Stimulated activated CD4-positive, alpha-beta T cell treated with anti-CD3 and anti-CD28 coated beads, Interleukin-1b, Interleukin-23, amount 100 ng/mL, for 24 hours (primary cell): ENCODE measurements around the gene LDB1.

ENCODE experiments used
- DNase-seq, 4 experiments: peaks; one replicate each; pipeline ENCODE4 v3.0.0-alpha.2; 2020; ENCODE audit warnings: low read depth in 4 of 4, low spot score in 1 of 4

The LDB1 gene

DNA sequence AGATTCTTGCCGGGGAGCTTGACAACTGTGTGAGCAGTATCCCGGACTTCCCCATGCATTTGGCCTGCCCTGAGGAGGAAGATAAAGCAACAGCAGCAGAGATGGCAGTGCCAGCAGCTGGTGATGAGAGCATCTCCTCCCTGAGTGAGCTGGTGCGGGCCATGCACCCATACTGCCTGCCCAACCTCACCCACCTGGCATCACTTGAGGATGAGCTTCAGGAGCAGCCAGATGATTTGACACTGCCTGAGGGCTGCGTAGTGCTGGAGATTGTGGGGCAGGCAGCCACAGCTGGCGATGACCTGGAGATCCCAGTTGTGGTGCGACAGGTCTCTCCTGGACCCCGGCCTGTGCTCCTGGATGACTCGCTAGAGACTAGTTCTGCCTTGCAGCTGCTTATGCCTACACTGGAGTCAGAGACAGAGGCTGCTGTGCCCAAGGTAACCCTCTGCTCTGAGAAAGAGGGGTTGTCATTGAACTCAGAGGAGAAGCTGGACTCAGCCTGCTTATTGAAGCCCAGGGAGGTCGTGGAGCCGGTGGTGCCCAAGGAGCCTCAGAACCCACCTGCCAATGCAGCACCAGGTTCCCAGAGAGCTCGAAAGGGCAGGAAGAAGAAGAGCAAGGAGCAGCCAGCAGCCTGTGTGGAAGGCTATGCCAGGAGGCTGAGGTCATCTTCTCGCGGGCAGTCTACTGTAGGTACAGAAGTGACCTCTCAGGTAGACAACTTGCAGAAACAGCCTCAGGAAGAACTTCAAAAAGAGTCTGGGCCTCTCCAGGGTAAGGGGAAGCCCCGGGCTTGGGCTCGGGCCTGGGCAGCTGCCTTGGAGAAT, 19.3 kb upstream of the LDB1 start:
- DNase-seq = no peak

DNA sequence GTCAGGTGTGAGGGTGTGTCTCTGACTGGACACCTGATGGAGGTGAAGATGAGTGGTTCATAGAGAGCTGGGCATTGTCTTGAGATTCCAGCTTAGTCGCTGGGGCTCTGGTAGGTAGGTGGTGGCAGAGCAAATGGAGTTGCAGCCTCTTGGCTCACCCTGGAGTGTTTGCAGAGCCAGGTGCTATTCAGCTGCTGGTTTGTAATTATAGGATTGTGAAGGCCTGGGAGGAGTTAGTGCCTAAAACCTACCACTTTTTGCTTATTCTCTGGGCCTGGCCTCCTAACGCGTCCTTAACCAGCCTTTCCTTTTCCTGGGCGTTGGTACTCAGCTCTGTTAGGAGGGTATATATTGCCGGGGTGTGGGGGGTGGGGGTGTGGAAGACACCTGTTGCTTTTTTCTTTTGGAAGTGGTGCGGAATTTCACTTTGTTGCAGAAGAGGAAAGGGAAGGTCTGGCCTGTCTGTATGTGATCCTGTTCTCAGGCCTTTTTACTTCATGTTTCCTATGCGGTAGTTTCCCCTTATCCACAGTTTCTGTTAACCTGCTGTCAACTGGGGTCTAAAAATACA, 15.9 kb upstream of the LDB1 start:
- no peak for DNase-seq

DNA sequence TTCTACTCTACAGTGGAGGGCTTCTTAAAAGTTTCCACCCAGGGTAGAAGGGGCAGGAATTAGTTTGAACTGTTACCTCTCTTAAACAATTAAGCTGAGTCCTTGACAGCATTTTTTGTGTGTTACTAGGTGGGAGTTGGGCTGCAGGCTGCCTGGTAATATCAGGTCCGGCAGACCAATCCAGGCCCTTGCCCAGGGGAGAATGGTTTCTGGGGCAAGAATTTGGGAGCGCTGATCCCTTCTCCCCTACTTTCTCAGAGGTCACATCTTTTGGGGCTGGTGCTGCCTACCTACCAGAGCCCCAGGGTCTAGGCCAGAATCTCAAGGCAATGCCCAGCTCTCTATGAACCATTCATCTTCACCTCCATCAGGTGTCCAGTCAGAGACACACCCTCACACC, 14.2 kb upstream of the LDB1 start:
- DNase-seq = no peak

DNA sequence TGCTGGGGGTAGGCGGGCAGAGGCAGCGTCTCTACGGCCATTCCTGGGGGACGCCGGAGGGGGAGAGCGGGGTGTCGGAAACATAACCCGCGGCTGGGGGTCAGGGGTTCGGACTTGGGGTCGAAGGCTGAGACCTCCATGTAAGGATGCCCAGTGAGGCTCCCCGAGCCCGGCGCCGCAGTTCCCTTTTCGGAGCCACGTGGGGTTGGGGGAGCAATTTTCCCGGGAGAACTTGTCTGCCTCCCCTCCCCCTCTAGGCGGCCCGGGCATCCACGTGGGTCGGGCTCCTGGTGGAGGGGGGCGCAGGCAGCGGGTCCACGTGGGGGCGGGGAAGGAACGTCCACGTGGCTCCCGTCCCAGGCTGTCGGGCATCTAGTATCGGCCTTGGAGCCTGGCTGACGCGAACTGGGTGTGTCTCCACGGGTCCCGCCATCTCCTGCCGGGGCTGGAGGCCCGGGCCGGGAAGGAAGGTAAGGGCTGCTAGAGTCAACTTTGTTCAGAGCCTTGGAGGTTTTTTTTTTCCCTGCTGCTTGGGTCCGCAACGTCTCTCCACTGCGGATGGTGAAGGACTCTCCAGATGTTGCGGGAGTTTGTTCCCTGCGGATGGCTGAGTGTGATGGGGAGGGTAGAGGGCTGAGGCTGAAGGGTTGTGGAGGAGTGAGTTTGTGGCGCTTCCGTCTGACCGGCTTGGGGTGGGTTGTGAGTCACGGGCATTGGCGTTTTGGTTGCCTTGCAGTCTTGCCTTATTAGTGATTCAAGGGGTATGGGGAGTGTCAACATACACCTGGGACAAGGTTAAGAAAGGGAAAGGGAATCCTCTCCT, 13.4 kb upstream of the LDB1 start:
- DNase-seq = peak in 3 of 4 experiments; percentile 59 to 70 (median 62)

DNA sequence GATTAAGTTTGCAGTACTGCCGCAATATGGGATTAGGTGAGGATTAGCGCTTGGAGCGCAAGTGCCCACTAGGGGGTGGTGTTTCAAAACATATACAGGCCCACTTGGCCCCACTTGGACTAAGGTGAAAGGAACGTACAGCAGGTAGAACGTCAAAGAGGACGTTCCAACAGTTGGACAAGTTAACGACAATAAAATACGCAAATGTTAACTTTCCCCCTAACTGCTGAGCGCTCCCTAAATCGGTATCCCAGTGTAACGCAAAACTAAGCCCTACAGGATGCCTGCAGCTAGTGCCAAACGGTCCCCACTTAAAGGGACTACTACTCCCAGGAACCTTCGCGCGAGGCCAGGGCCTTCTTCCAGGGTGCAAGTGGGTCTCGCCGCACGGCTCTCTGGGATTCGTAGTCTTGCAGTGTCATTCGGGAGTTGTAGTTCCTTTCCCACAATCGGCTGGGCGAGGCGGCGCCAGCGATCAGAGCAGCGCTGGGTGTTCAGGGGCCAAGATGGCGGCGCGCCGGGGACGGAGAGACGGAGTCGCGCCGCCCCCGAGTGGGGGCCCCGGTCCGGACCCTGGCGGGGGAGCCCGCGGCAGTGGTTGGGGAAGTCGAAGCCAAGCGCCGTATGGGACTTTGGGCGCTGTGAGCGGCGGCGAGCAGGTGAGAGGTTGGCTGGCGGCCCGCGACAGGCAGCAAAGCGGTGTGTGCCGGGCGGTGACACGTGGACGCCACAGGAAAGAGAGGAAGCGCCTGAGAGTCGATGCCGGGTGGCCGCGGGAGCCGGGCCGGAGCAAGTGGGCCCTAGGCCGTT, 12.6 kb upstream of the LDB1 start, which contains the start of gene PPRC1:
PPRC1 (plus strand) TSS at position 478 of the 810 bp plus-strand sequence; CDS start at position 507, 29 bp downstream.
- DNase-seq = peak; percentile 87 to 95 (median 94)

DNA sequence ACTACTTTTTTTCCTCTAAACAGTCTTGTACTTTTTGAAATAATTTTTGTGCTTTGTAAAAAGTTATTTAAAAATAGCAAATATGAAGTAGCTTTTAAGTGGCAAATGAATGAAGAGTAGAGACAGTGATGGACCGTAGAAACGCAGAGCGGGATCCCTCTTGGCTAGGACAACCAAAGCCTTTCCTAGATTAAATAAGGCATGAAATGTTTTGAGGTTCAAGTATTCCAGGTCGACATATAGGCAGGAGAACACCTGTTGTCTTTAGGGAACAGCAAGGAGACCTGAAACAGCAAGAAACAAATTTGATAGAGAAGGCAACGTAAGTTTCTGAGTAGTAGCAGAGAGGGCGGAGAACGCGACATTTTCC, 12.0 kb upstream of the LDB1 start:
- DNase-seq = no peak

DNA sequence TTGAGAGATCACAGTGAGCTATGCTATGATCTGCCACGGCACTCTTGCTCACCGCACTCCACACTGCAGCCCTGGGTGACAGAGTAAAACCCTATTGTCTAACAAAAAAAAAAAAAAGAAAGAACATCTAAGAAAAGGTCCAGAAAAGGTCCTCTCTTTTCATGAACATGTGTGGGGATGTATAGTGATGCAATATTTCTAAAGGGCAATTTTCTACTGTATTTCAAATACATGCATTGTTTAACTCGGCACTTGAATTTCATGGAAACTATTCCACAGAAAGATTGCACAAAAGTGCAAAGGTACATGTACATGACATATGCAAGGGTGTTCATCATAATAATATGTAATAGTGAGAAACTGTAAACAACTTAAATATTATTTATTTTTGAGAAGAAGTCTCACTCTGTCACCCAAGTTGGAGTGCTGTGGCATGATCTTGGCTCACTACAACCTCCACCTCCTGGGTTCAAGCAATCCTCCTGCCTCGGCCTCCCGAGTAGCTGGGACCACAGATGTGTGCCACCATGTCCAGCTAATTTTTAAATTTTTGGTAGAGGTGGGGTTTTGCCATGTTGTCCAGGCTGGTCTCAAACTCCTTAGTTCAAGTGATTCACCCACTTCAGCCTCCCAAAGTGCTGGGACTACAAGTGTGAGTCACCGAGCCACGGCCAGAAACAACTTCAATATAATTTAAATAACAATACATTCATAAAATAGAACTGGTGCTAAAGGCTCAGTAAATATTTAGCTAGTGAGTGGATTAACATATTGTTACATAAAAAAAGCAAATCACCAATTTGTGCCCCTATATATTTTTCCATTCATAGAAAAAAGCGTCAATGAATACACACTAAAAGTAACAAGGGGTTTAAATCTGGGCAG, 11.4 kb upstream of the LDB1 start:
- DNase-seq = no peak

DNA sequence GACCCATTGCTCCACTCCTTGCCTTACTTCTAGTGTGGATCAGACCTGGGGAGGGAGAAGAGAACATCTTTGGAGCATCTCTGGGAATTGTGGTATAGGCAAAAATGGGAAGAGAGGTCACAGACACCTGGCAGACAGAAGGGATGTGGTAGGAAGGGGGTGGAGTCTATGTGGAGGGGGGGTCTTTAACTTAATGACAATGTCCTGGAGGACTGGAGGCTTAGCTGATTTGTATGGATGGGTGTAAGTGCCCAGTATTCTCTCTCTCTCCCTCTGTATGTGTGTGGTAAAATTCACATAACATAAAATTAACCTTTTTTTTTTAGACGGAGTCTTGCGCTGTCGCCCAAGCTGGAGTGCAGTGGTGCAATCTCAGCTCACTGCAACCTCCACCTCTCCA, 3.1 kb upstream of the LDB1 start:
- DNase-seq = no peak

DNA sequence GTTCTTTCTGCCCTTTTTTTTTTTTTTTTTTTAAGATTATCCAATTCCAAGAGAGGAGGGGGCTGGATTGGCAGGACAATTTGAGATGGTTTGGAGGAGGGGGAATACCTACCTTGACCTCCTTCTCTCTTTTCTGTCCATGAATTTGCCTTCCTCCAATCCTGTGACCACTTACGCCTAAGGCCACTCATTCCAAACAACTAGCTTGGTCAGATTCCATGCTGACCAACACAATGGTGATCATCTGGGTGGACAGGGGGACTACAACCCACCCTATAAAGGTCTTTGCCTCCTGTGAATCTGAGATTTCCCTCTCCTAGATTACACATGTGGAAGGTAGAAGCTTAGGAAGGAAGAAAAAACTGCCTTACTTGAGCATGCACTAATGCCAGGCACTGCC, 2.3 kb upstream of the LDB1 start:
- DNase-seq = no peak

DNA sequence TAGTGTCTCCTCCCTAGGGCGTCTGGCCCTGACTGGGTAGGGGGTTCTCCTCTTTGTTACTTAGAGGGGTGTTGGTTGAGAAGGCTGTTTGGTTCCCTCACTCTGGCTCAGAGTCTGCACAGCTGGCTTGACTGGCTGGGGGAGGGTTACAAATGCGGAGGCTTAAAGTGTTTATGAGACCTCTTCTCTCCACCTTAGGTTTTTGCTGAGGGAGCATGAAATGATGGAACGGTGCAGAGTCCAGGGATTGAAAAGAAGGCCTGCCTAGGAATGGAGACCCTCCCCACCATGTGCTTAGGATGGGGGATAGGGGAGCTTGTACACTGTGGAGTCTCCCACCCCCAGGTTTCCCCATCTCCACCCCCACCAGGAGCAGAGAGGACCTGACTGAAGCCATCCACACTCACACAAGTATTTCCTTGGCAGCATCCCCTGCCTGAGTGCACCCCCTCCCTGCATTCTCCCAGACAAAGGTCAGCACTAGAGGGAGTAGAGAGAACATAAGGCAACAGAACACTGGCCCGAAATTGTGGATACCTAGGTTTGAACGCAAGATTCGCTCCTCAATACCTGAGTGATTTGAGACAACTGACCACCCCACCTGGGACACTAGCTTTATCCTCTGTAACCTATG, 1.7 kb upstream of the LDB1 start:
- DNase-seq = no peak

DNA sequence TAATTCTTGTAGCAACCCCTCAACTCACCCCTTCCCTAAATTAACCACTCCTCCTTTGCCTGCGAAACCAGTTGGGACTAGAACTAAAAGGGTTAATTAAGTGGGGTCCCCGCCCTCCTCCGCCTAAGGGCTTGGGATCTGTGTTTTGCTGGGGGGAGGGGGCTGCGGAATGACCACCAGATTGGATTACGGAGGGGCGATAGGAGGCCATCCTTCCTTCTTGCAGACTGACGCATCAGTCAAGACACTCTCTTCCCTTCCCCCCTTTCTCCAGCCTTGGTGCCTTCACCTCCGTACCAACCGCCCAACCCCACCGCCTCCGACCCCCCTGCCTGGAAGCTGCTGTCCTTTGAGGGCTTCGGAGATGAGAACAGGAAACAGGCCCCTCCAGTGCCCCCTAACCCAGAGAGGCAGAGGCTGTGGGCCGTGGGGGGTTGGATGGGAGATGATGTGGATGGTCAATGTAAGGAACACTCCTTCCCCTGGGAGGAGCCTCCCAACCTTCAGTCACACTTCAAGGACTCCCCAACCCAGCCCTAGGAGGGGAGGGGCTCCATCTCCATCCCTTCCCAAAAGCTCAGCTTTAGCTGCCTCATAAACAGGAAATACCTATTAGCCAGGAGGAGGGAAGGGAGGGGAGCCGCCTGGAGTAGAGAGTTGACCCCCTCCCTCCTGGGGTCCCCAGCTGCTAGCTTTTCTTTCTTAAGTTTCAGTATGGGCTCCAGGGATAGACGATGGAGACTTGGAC, 997 bp upstream of the LDB1 start:
- DNase-seq = no peak

DNA sequence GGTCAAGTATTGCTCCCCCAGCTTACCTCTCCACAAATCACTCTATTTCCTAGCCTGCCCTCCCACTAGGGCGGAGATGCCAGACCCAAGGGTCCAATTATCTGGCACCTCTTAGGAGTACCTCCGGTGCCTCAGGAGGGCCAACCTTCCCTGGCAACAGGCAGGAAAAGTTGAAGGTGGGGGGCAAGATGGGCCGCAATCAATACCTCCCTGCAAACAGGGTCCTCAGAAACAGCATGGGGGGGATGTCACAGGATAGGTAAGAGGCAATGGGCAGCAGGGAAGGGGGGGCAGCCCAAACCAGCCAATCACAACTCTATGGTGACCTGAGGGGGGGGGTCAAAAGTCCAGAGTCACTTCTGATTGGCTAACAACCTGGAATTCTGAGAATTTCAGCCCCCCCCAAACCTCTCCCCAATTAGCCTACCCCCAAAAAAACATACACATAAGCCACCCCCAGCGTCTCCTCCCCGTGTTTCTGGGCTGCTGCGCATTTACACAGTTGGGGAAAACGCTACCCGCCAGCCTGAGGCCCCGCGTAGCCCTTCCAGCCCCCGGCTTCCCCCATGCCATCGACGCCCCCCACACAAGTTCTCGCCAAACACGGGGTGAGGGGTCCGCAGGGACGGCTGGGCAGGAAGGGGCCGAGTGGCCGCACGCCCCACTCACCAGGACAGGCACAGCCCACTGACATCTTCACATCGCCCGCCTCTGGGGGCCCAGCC, 589 bp downstream of the LDB1 start:
- peak in 1 of 4 experiments; percentile 49 for DNase-seq

DNA sequence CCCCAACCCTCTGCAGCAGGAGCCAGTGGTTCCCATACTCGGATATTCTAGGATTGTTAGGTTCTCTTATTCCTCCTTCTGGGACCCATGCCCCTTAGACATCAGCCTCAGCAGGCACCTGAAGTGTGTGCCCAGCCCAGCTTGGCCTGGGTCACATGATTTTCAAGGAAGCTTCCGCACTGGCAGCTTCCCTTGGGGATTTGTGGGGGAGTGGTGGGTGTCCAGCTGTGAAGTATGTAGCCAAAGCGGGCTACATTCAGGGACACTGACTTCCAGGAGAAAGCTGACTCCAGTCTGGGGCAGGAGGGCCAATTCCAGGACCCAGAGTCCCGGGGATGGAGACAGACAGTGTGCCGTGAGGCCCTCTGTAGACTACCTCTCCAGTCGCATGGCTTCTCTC, 1.3 kb downstream of the LDB1 start:
- DNase-seq = no peak

DNA sequence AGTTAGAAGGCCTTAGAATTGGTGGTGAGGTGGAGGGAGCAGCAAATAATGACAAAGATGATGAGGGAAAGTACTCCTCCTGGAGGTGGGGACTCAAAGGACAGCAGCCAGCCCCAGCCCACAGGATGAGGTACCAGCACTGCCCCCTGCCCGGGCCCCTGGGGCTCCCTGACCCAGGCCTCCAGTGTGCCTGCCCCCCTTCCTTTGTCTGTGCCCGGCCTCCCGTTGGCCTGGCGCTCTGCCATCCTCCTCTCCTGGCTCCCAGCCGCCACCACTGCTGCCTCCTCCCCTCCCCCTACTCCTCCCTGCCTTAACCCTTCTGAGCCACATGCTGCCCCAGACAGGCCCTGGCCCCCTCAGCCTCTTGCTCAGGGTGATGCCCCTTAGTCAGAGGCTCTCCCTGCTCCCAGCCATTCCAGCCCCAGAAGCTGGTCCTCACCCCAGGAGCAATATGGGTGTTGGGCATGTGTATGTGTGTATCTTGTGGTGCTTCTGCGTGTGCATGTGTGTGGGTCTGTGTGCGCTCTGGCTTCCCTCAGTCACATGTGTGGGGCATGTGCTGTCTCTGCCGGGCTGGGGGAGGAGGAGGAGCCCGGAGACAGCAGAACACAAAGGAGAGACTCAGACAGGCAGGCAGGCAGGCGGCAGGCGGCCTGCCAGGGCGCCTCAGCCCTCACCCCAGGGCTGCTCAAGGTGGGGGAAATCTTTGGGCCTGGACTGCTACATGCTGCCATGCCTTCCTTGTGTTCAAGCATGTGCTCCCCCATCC, 2.6 kb downstream of the LDB1 start:
- DNase-seq = peak in 2 of 4 experiments; percentile 47 to 51

DNA sequence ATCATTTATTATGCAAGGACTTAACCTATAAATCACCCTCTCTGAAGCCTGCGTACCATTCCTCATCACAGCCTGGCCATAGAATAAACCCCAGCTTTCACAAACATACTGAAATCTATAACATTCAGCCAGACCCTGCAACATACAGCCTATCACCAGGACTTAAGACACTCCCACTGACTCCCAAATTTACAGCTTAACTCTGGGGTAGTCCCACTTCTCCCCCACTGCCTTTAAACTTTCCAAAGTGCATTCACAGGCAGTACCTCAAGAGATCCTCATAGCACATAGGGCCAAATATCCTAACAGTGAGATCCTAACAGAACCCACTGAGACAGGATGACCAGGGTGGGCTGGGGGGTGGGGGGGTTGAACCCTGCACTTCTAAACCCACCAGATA, 3.5 kb downstream of the LDB1 start:
- DNase-seq = no peak

DNA sequence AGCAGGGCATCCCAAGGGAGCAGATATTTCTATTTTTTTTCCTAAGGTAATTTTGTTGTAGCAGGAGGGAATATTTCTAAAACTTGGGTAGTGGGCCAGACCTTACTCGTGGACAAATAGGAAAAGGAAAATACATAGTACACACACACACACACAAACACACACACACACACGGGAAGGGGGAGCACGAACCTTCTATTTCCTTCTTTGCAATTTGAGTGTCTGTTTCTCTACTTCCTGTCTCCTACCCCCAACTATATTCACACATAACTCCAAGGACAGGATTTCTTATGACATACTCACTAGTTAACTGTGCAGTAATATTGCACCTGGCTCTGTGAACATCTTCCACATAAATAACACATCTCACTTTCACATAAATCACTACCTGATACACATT, 4.4 kb downstream of the LDB1 start:
- no peak for DNase-seq

DNA sequence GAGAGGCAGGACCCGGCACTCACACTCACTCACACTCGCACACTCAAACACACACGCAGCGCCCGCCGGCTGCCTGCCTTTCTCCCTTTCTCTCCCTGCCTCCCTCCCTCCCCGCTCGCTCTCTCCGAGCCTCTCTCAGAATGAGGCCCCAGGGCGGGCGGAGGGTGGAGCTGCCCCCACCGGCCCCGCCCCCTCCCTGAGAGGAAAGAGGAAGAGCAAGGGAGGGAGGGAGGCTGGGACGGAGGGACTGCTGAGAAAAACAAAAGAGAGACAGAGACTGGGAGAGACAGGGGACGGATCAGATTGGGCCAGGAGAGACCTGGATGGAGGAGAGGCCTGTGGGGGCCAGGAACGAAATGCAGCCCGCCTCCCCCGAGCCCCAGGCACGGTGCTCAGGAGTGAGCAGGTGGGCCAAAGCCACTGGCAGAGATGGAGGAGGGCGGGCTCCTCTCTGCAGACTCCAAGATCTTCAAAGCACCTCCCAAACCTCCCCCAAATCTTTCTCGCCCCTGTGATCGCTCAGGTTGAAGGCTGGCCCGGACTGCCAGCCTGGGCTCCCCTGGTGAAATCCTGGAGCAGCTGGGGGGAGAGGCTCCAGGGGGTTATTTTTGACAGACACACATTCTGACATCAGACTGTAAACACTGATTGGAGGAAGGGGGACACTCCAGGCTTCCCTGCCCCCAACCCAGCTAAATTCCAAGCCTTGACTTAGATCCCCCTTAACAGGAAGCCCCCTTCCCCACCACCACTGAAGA, 5.1 kb downstream of the LDB1 start:
- DNase-seq = peak; percentile 55 to 90 (median 78)
